Stimulated activated CD4-positive, alpha-beta T cell treated with anti-CD3 and anti-CD28 coated beads, Interleukin-4, amount 100 ng/mL, for 4 hours (primary cell): Measurements from ENCODE around the gene DOC2B.
A peak's percentile ranks its signal among the peaks of the same experiment; 100 is the strongest.
"Not testable (repeated sequence)": the region's sequence is repeated elsewhere in the genome, so short reads cannot be mapped to it uniquely, and the experiment has no call there.

Experiments
- DNase-seq, 2 experiments: peaks; one replicate each; pipeline ENCODE4 v3.0.0-alpha.2; 2020

The DOC2B gene

DNA sequence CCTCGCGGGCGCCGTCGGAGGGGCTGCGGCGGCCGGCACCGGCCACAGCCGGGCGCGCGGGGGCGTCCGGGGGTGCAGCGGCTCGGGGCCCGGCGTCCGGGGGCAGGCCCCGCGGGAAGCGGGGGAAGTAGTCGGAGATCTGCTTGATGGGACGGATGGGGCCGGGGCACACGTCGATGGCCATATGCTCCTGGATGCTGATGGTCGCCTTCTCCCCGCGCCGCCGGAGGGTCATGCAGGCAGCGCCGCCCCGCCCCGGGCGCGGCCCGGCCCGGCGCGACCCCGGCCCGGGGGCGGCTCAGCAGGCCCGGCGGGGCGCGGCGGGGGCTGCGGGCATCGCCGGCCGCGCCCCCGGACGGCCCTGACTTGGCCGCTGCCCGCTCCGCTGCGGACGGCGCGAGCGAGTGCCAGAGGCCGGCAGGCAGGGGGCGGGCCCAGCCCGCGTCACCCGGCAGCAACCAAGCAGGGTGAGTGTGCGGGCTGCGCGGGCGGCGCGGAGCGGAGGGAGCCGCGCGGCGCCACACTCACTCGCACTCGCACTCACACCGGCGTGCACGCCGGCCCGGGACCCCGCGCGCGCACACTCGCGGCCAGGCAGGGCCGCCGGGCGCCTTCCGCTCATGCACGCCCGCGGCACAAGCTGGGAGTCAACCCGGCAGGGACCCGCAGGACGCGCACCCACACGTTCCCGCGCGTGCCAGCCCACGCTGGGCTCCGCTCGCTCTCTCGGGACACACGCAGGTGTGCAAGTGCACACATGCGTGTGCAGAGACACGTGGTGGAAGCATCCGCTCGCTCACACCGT is at the start of gene DOC2B:
Gene DOC2B, minus strand, starts transcription at position 406 of the 805 bp plus-strand sequence. Its CDS starts 171 bp downstream, at position 235.
- DNase-seq = peak; percentile 9 to 32

DNA sequence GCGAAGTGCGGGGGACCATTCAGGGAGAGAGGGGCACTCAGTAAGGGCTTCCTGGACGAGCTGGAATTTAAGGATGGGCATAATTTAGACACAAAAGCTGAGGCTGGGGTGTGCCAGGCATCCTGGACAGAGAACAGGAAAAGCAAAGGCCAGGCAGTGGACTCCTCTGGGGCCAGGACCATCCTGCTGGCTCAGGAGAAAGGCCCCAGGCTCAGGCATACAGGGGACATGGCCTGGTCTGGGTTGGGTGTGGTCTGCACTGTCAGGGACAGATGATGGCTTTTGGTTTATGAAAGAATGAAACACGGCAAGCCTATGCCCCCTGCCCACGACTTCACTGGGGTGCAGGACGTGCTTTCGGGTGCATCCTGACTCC is 48.9 kb upstream of the DOC2B start:
- DNase-seq = no peak

DNA sequence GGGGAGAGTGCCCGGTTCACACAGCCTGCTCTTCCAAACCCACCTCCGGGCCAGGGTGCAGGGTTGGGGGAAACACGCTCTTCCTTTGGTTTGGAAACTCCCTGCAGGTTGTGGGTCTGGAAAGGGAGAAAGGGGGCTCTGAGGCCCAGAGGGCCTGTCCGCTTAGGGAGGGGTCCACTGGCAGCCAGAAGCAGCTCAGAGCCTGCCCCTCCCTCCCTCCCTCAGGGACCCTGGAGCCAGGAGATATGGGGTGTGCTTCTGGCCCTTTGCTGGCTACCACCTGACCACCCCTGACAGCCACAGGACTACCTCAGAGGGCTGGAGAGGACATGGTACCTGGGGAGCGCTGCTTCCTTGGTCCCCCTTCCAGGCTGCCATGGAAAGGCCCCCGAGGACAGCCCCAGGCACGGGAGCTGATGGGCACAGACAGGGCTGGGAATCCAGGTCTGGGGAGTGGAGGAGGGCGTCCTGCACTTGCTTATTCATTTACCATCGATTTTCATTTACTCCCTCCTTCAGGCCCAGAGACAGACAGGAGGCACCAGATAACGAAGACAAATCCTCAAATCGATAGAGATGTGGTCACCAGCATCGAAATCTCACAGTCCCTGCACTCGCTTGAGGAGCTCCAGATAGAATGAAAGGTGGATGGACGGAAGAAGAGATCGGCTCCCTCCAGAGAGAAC is 48.4 kb upstream of the DOC2B start:
- DNase-seq = no peak

DNA sequence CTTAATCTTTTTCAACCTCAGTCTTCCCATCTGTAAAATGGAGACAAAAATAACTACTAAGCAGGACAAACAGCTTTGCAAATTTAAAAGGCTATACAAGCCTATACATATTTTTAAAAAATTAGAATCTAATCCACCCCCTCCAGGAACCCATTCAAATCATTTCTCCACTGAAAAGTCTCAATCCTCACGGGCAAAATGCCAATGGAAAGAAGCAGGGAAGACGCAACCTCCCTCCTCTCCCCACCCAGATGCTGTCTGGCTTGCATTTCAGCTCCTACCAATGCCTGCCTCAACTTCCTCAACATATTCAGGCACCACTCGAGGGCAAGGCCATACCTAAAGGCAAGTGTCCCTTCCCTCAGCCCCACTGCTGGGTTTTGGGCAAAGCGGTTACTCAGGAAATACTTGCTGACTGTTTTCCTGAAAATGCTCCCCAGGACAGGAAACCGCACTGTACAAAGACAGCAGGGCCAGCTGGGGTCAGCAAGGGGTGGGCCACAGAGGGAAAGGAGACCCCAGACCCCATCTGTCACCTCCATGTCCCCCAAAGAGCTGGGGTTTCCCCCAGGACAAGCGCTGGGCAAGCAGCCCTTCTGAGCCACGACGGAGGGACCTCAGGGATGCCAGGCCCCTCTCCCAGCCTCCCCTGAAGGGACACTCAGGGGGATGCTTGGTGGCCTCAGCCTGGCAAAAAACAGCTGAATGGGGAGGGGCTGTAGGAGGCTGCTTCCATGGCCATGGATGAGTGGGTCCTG is 47.7 kb upstream of the DOC2B start:
- DNase-seq = no peak

DNA sequence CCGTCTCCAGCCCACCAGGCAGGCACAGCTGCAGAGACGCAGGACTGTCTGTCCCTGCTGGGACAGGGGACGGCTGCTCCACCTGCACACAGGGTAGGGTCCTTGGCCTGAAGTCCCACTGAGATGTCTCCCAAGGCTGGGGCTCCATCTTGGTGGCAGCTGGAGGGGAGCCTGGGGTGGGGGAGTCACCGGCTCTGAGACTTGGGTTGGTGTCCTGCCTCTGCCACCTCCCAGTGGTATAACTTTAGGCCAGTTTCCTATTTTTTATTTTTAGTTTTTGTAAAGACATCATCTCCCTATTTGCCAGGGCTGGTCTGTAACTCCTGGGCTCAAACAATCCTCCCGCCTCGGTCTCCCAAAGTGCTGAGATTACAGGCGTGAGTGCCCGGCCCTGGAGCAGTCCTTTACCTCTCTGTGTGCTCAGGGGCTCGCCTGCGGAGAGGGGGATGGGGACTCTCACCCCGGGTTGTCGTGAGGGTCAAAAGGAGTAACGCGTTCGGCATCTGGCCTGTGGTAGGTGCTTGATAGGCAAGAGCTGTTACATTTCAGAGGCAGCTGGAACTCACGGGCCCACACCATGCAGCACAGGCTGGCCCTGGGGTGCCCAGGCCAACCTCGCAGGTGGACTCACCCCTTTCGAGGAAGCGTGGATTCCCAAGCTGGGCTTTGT is 46.6 kb upstream of the DOC2B start:
- DNase-seq = no peak

DNA sequence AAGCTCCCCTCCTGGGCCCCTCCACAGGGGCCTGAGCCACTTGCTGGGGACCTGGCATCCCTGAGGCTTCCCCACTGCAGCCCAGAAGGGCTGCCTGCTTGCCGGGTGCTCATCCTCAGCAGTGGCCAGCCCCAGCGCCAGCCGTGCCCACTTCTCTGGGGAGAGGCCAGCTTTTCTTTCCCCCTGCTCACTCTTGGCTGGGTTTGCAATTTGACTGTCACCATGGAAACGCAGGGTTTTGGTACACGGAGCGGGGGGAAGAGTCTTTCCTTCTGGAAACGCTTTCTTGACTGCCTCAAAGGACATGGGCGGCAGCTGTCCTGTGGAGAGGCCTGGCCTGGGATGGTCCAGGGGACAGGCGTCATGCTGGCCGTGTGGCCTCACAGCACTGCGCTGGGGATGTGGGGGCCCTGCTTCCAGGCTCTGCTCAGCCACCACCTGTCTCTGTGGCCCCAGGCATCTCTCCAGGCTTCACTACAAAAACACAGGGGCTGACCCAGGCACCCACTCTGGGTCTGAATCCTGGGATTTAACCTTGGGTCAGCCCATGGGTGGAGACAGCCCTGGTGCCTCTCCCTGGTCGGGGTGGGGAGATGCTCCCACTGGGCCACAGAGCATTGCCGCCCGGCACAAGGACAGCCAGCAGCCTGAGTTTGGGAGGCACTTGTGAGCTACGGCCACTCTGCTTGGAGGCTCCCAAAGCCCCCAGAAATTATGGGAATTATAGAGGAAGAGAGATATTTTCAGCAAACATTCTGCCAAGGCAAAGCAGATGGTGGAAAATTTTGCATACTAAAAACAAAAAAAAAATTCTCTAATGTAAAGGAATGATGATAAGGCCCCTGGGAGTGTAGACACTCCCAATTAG is 45.9 kb upstream of the DOC2B start:
- DNase-seq = no peak

DNA sequence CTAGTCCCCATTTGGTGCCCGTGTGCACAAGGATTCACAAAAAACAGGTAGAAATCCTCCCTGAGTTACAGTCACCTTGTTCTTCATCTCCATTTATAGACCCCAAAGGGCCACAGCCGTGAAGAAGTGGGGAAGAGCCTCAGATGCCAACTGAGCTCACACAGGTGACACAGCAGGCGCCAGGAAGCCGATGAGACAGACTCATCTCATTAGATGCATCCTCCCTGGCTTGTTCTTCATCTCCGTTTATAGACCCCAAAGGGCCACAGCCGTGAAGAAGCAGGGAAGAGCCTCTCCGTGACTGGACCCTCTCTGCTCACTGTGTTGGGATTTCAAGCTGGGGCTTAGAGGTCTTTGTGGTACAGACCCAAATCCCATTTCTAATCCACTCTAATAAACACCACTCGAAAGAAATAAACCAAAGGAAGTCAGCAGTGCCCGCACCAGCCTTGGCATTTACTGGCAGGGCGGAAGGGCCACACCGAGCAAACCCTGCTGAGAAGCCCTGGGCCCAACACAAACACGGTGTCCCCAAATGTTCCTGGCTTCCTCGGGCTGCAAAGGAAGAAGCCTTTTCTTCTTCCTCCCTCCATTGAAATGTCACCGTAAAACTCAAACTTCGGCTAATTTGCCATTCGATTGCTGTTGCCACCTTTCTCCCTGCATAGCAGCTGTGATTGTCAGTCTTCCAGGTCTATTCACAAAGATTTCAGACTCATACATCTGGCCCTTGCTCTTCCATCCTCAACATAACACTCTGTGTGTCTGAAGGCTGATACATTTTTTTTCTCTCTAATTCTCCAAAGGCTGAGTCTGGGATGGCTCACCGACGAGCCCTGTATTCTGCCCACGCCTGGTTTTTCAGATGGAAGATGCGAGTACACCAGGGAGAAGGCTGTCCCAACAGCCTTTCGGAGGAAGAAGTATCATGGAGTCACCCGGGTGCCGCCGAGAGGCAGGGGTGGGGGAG is 44.9 kb upstream of the DOC2B start:
- no peak for DNase-seq

DNA sequence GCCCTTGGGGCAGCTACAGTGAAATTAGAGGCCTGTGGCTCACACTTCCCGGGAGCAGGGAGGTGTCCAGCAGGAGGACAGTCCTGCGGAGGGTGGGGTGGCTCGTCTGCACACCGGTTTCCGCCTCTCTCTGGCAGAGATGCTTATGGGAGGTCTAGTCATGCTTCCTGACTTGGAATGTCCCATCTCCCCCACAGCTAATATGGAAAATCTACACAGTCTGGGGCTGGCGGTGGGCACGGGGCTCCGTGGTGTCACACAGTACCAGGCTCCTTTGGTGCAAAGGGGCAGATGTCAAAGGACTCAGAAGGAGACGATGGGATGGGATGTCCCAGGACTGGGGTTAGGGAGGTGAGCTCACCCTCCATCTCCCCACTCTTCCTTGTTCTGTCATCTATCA is 44.1 kb upstream of the DOC2B start:
- no peak for DNase-seq

DNA sequence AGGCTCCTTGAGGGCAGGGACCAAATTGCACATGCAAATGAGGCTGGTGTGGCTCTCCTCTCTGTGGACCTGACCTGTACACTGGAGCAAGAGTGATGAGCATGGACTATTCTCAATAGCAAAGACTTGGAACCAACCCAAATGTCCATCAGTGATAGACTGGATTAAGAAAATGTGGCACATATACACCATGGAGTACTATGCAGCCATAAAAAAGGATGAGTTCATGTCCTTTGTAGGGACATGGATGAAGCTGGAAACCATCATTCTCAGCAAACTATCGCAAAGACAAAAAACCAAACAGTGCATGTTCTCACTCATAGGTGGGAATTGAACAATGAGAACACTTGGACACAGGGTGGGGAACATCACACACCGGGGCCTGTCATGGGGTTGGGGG is 43.1 kb upstream of the DOC2B start:
- not testable (repeated sequence) for DNase-seq

DNA sequence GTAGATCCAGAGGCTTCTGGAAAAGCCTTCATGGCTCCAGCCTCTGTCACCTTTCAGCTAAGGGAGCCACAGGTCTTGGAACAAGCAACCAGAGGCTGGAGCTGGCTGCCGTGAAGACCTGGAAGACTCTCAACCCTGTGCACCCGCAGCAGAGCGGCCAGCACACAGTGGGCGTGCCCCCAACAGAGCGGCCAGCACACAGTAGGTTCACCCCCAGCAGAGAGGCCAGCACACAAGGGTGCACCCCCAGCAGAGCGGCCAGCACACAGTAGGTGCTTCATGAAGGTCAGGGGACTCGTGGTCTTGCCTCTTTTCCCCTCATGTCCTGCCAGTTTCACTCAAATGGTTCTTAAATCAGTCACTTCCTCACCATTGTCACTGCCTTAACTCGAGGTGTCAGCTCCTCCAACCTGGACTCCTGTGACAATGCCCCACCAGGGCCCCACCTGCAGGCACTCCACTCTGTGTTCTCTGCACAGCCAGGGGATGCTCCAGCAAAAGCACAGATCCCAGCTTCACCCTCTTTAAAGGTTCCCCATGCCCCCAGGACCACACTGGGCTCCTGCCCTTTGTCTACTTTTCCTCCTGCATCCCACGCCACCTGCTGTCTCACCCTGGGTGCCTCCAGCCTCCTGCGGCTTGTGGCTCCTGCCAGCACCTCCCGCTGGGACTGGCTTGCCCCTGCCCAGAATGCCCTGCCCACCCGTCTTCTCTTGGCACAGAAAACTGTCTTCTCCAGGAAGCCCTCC is 42.4 kb upstream of the DOC2B start:
- no peak for DNase-seq

DNA sequence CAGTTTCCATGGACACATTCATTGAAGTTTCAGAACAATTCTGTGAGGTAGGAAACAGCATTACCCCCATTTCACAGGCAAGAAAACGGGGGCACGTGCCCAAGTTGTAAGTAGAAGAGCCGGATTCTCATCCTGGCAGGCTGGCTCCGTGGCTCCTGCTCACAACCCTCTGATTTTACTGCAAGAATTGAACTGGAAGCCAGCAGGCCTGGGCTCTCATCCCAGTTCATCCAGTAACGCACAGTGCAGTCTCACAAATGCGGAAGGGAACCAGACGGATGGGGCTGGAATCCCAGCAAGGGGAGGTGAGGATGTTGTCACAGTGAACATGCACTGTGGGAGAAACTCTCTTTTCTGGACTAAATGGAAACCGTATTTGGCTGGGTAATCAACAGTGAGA is 40.7 kb upstream of the DOC2B start:
- DNase-seq = no peak

DNA sequence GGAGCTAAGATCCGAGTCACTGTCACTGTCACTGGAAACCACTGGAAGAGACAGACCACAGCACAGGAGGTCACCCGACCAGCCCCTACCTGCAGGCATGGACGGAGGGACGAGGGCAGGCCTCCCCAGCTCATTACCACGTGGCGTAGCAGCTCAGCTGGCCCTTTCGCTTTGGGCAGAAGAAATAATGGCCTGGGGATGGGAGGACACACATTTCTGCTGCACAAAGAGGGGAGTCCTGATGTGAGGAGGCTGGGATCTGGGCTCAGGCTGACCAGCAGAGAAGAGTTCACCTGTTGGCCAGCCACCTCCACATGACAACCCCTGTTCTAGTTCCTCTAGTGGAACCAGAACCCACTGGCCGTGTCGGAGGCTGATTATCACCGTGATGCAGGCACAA is 38.2 kb upstream of the DOC2B start:
- DNase-seq = no peak

DNA sequence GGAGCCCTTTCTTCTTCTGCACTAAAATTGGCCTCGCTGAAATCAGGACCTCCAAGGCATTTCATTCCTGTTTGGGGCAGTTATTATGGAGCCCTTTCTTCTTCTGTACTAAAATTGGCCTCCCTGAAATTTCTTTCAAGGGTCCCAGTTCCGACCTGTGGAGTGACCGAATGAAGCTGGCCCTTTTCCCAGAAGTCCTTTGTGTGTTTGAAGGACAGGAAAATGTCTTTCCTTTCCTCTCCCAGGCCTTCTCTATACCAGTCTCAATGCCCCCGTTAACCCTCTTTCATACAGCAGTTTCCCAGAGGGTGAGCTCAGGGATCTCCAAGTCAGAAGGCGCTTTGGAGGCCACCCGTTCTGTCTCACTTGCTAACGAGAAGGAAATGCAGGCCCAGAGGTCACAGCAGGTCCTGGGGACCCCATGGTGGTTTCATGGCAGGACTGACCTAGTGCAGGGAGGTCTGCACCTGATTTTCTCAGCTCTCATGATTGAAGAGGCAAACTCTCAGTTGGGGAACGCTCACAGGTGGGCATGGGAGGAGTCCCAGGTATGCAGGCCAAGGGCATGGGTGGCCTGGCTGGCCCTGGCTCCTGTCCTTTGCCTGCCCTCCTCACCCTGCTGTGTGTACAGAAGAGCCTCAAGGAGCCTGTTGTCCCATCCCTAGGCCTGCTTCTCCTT is 37.1 kb upstream of the DOC2B start:
- no peak for DNase-seq

DNA sequence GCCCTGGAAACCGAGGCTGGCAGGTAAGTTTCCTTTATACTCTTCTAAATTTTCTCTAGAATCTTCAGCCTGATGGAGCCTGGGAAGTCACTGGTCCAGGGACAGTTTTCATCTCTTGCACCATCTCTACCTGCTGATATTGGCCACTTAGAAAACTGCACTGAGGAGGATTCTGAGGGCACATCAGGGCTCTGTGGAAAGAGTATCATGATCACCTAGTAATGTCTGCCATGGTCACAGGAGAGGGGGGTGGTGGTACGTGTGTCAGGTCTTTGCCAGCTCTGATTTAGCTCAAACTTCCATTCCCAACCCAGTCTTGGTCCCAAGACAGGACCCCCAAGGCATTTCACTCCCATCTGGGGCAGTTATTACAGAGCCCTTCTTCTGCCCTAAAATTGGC is 35.2 kb upstream of the DOC2B start:
- DNase-seq = no peak

DNA sequence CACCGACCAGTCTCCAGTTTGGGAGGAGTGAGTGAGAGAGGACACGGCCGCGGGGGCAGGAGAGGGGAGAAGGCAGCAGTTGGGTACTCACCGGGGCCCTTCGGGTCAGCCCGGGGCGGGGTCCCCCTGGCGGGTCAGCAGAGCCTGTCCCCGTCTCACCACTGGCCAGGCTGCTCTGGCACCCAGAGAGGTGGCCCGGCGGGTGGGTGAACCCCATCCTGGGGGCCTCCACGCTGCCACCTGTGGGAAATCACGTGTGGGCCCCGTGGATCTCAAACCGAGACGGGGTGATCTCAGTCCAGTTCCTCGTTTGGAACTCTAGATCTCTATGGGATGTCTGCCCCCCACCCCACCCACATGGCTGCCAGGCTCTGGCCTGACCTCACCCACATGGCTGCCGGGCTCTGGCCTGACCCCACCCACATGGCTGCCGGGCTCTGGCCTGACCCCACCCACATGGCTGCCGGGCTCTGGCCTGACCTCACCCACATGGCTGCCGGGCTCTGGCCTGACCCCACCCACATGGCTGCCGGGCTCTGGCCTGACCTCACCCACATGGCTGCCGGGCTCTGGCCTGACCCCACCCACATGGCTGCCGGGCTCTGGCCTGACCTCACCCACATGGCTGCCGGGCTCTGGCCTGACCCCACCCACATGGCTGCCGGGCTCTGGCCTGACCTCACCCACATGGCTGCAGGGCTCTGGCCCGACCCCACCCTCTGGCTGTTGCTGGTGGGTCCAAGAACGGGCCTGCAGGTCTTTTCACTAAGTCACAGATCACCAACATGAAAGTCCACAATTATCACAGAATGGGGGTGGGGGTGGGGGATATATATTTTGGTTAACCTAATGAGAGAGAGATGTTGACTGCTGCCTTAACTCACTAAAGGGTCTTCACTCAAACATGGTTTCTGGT is 34.4 kb upstream of the DOC2B start:
- DNase-seq = not testable (repeated sequence)

DNA sequence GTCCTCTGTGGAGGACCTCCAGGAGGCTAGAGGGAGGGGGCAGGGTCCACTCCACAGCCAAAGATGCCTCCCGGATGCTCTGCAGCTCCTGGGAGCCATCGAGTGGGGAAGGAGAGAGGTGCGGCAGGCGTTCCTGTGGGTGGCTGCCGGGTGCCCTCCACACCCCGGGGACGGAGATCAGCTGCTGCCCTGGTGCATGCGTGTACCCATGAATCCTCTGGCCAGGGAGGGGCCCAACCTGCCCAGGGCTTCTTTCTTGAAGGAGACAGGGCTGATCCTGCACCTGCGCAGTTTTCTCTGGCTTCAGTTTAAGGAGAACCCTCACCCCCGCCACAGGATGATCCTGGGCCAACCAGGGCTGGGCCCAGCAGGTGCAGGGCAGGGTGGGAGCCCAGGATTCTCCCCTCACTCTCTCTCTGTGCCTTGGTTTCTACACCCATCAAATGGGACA is 33.5 kb upstream of the DOC2B start:
- no peak for DNase-seq

DNA sequence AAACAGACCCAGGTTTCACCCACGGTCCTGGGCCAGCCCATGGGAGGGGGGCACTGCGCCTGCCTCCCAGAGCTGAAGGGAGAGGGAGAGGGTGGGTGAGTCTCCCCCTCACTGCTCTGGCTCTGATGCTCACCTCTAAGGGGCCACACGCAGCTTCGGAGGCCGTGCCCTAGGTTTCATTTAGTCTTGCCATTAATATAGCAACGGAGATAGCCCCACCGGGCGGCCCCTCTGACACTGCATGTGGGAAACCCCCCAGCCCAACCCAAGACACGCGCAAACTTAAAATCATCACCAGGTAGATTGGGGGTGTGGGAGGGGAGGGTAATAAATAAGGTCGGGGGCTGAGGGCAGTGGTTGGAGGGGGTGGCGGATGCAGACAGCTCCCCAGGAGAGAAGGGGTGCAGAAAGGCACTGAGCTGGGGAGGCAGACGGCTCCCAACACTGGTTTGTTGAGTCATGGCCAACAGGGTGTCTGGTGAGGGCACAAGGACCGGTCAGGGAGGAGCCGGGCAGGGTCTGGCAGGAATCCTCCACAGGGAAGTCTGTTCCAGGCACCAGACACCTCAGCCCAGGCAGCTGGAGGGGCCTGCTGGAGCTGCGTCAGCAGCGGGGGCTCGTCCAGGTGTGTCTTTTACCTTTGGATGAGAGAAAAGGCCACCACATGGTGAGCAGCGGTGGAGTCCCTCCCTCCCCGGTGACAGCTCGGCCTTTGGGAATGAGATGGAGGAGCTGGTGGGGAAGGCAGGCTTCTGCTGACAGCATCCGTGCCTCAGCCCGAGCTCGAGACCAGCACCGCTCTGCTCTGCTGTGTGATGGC is 32.0 kb upstream of the DOC2B start:
- no peak for DNase-seq
